Keratinocyte (primary cell): ENCODE results near the gene OMD. TPM values are rescaled to one million over a fixed set of nuclear protein-coding genes. Genes with fewer than 3 reads are reported as not detected.

Experiments
- DNase-seq: peaks from one replicate; pipeline ENCODE4 v3.0.0-alpha.2; 2011; ENCODE audit warnings: low read depth, missing footprints, low spot score
- FAIRE-seq: peaks from 2 replicates; lab custom pipeline; 2011; peaks lifted over from hg19 to GRCh38; lab: Jason Lieb, UNC
- H2AFZ ChIP-seq: 2 replicates; pipeline ENCODE4 v1.6.0; 2012; ENCODE audit warnings: low read length, control low read depth, inconsistent platforms; ENCODE audit not compliant: control insufficient read depth
- H3K27ac ChIP-seq: 2 replicates; pipeline ENCODE4 v1.5.1; 2011; ENCODE audit warnings: low read length; ENCODE audit not compliant: control insufficient read depth, insufficient read depth
- H3K27me3 ChIP-seq: 3 replicates; pipeline ENCODE4 v1.6.0; 2011; ENCODE audit warnings: low read length; ENCODE audit not compliant: control insufficient read depth, insufficient read depth; ENCODE audit errors: extremely low read depth
- H3K36me3 ChIP-seq, 2 experiments: 2 replicates in 1 of 2; 3 replicates in 1 of 2; pipeline ENCODE4 v1.5.1; 2011; ENCODE audit warnings: low read length in 2 of 2, mild to moderate bottlenecking in 1 of 2; ENCODE audit not compliant: control insufficient read depth in 2 of 2, insufficient read depth in 2 of 2; ENCODE audit errors: extremely low read depth in 1 of 2
- H3K4me1 ChIP-seq: 3 replicates; pipeline ENCODE4 v1.5.1; 2011; ENCODE audit warnings: low read length; ENCODE audit not compliant: control insufficient read depth, insufficient read depth; ENCODE audit errors: extremely low read depth
- H3K4me2 ChIP-seq: 3 replicates; pipeline ENCODE4 v1.6.0; 2011; ENCODE audit warnings: low read depth, low read length; ENCODE audit not compliant: control insufficient read depth, insufficient read depth; ENCODE audit errors: extremely low read depth
- H3K4me3 ChIP-seq, 3 experiments: fragments of 200-600 bp in 1 of 3; sonication (generic) in 1 of 3; 2 replicates in 2 of 3; 3 replicates in 1 of 3; pipeline ENCODE4 v1.5.1; 2011 to 2016; ENCODE audit warnings: low read length in 3 of 3, mild to moderate bottlenecking in 3 of 3, control low read depth in 2 of 3, inconsistent platforms in 1 of 3, low read depth in 1 of 3, mixed read lengths in 1 of 3, mixed run types in 1 of 3, moderate library complexity in 1 of 3; ENCODE audit not compliant: control insufficient read depth in 2 of 3, insufficient read depth in 2 of 3; ENCODE audit errors: extremely low read depth in 1 of 3
- H3K79me2 ChIP-seq: 2 replicates; pipeline ENCODE4 v1.6.0; 2012; ENCODE audit warnings: low read length; ENCODE audit not compliant: control insufficient read depth, insufficient read depth
- H3K9ac ChIP-seq: 3 replicates; pipeline ENCODE4 v1.6.0; 2011; ENCODE audit warnings: low read length; ENCODE audit not compliant: control insufficient read depth, insufficient read depth; ENCODE audit errors: extremely low read depth
- H3K9me1 ChIP-seq: 3 replicates; pipeline ENCODE4 v1.6.0; 2011; ENCODE audit warnings: low read length; ENCODE audit not compliant: control insufficient read depth, insufficient read depth; ENCODE audit errors: extremely low read depth
- H3K9me3 ChIP-seq: 2 replicates; pipeline ENCODE4 v1.5.1; 2012; ENCODE audit warnings: low read depth, low read length; ENCODE audit not compliant: control insufficient read depth
- H4K20me1 ChIP-seq: 3 replicates; pipeline ENCODE4 v1.6.0; 2011; ENCODE audit warnings: low read length; ENCODE audit not compliant: control insufficient read depth, insufficient read depth; ENCODE audit errors: extremely low read depth
- CTCF ChIP-seq, 3 experiments: IDR thresholded peaks in 1 of 3; conservative IDR thresholded peaks in 1 of 3; optimal IDR thresholded peaks in 1 of 3; 2 replicates in 2 of 3; 3 replicates in 1 of 3; pipeline versions ENCODE3 to v1.5.1; 2011; ENCODE audit warnings: low read length in 3 of 3, mild to moderate bottlenecking in 3 of 3, moderate library complexity in 2 of 3, control low read depth in 1 of 3, inconsistent platforms in 1 of 3; ENCODE audit not compliant: insufficient read depth in 2 of 3; ENCODE audit errors: extremely low read depth in 1 of 3
- EZH2 ChIP-seq: IDR thresholded peaks from one replicate; pipeline ENCODE4 v1.6.1; 2012; ENCODE audit warnings: inconsistent platforms, mild to moderate bottlenecking, low read length, moderate library complexity
- dilution Hi-C: fragments of 300-500 bp; cut with MboI; formaldehyde crosslinking; loops from one replicate; pipeline ENCODE4 v1.7.0; 2020; ENCODE audit warnings: low sequenced_read_pairs; ENCODE audit not compliant: extremely low pct_ligation_motif_present
- polyA plus RNA-seq, 5 experiments: library from polyadenylated mRNA; depleted of rRNA in 3 of 5; stranded (reverse) in 3 of 5; stranded (forward) in 1 of 5; unstranded in 1 of 5; fragments of >200 nt; gene quantifications; 1 replicate in 1 of 5; 2 replicates in 3 of 5; 3 replicates in 1 of 5; pipeline versions ENCODE4 v1.2.1 to v1.2.3, GENCODE V29; 2011 to 2012; ENCODE audit warnings: missing spikeins in 2 of 5, low read depth in 1 of 5, low replicate concordance in 1 of 5

The OMD gene
- polyA plus RNA-seq, 1 donor (not counting 4 experiments of a cell fraction or from before 2014, with no cell fraction given), result not detected

DNA sequence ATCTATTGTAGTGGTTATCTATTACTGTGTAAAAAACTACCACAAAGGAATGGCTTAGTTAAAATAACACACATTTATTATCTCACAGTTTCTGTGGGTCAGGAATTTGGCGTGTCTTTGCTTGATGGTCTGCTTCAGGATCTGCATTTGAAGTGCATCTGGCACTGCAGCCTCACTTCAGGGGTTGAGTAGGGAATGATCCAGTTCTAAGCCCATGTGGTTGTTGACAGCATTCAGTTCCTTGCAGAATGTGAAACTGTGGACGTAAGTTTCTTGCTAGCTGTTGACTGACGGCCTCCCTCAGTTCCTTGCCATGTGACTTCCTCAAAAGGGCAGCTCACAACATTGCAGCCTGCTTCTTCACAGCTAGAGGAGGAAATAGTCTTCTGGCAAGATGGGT is 17.8 kb downstream of the OMD start:
- no peak overlapping the region for H3K4me3 ChIP-seq
- DNase-seq (no peak), FAIRE-seq (no peak)
- H3K9me1 ChIP-seq, result no peaks in the 10 kb centered on the region
- H4K20me1 ChIP-seq, result no peaks in the 10 kb centered on the region
- H3K9me3 ChIP-seq, result no peaks in the 10 kb centered on the region
- no peak for TF ChIP-seq CTCF (optimal IDR thresholded peaks at IDR 0.05 in 1 of 3, IDR thresholded peaks at IDR 0.05 in 1 of 3, conservative IDR thresholded peaks at IDR 0.05 in 1 of 3; ENCODE audit: extremely low read depth in 1 of 3, insufficient read depth in 2 of 3, low read length in 3 of 3)
- TF ChIP-seq EZH2, result no peak
- no peak overlapping the region for H3K4me2 ChIP-seq
- no peak overlapping the region for H2AFZ ChIP-seq
- H3K9ac ChIP-seq, result no peak overlapping the region
- no peaks in the 10 kb centered on the region for H3K36me3 ChIP-seq
- no peaks in the 10 kb centered on the region for H3K27me3 ChIP-seq
- no peaks in the 10 kb centered on the region for H3K79me2 ChIP-seq
- dilution Hi-C loops, result no loop called here
- no peak overlapping the region for H3K27ac ChIP-seq
- no peaks in the 10 kb centered on the region for H3K4me1 ChIP-seq

DNA sequence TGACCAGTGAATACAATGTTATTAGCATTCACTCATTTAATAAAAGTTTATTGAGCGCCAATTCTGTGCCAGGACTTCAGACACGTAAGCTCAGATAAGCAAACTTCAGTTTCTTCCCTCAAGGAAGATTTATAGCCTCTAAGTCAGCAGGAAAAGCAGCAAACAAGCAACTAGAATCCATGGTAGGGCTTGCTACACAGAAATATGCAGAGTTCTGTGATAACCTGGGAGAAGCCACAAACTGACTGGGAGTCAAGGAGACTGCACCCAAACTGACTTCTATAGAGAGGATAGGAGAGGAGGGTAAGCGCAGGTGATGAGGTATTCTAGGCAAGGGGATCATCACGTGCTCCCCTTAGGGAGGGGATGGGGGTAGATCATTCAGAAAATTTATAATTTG is 18.5 kb downstream of the OMD start:
- Histone ChIP-seq H3K79me2 (no peaks in the 10 kb centered on the region), H3K27ac (no peak overlapping the region), H3K4me1 (no peaks in the 10 kb centered on the region), H3K4me3 (no peak overlapping the region), H3K9me1 (no peaks in the 10 kb centered on the region), H3K27me3 (no peaks in the 10 kb centered on the region), H4K20me1 (no peaks in the 10 kb centered on the region), H2AFZ (no peak overlapping the region), H3K36me3 (no peaks in the 10 kb centered on the region), H3K9me3 (no peaks in the 10 kb centered on the region), H3K9ac (no peak overlapping the region), H3K4me2 (no peak overlapping the region)
- DNase-seq (no peak), FAIRE-seq (no peak)
- no peak for TF ChIP-seq EZH2
- dilution Hi-C loops, result no loop called here
